H9 (cell line): ENCODE results near the gene YBX1. TPM values are rescaled to one million over a fixed set of nuclear protein-coding genes. Genes with fewer than 3 reads are reported as not detected.
A peak's percentile ranks its signal among the peaks of the same experiment; 100 is the strongest.

ENCODE experiments used
- DNase-seq: peaks from one replicate; pipeline ENCODE4 v3.0.0-alpha.2; 2017
- H2AFZ ChIP-seq: one replicate; pipeline ENCODE4 v1.6.1; 2013; ENCODE audit warnings: mild to moderate bottlenecking, low read length, control low read depth, moderate library complexity
- H2AK5ac ChIP-seq: 2 replicates; pipeline ENCODE4 v1.6.1; 2013; ENCODE audit warnings: low read length, control low read depth, mixed read lengths; ENCODE audit not compliant: insufficient read length
- H2BK120ac ChIP-seq: one replicate; pipeline ENCODE4 v1.6.1; 2013; ENCODE audit warnings: low read depth, mild to moderate bottlenecking, low read length, control low read depth, inconsistent platforms; ENCODE audit not compliant: poor library complexity, severe bottlenecking
- H2BK12ac ChIP-seq: 2 replicates; pipeline ENCODE4 v1.6.1; 2013; ENCODE audit warnings: low read length, control low read depth, mixed read lengths, low read depth; ENCODE audit not compliant: insufficient read length
- H2BK15ac ChIP-seq: 2 replicates; pipeline ENCODE4 v1.6.1; 2013; ENCODE audit warnings: low read depth, low read length, control low read depth
- H2BK20ac ChIP-seq: one replicate; pipeline ENCODE4 v1.6.1; 2013; ENCODE audit warnings: low read depth, mild to moderate bottlenecking, low read length, control low read depth, inconsistent platforms; ENCODE audit not compliant: poor library complexity, severe bottlenecking
- H2BK5ac ChIP-seq: 2 replicates; pipeline ENCODE4 v1.6.1; 2013; ENCODE audit warnings: low read length, control low read depth, mixed read lengths; ENCODE audit not compliant: insufficient read length
- H3K14ac ChIP-seq: 2 replicates; pipeline ENCODE4 v1.6.1; 2013; ENCODE audit warnings: low read length, control low read depth; ENCODE audit not compliant: insufficient read depth
- H3K18ac ChIP-seq: 2 replicates; pipeline ENCODE4 v1.6.1; 2013; ENCODE audit warnings: low read depth, mild to moderate bottlenecking, mixed read lengths, low read length, control low read depth; ENCODE audit not compliant: insufficient read length
- H3K23ac ChIP-seq: 2 replicates; pipeline ENCODE4 v1.6.1; 2013; ENCODE audit warnings: low read length, control low read depth, mixed read lengths, low read depth; ENCODE audit not compliant: insufficient read length
- H3K23me2 ChIP-seq: 2 replicates; pipeline ENCODE4 v1.6.1; 2013; ENCODE audit warnings: low read depth, mild to moderate bottlenecking, mixed read lengths, low read length, control low read depth; ENCODE audit not compliant: insufficient read length, poor library complexity, severe bottlenecking
- H3K27ac ChIP-seq: 2 replicates; pipeline ENCODE4 v1.5.1; 2013; ENCODE audit warnings: low read length, control low read depth, mixed read lengths, low read depth; ENCODE audit not compliant: insufficient read length
- H3K27me3 ChIP-seq: 2 replicates; pipeline ENCODE4 v1.6.1; 2013; ENCODE audit warnings: low read length, control low read depth, inconsistent platforms; ENCODE audit not compliant: insufficient read depth
- H3K4ac ChIP-seq: 2 replicates; pipeline ENCODE4 v1.6.1; 2013; ENCODE audit warnings: low read depth, mild to moderate bottlenecking, control low read depth, inconsistent platforms, low read length, moderate library complexity
- H3K4me1 ChIP-seq: 2 replicates; pipeline ENCODE4 v1.6.1; 2013; ENCODE audit warnings: low read length, control low read depth, inconsistent platforms; ENCODE audit not compliant: insufficient read depth
- H3K4me2 ChIP-seq: 2 replicates; pipeline ENCODE4 v1.6.1; 2013; ENCODE audit warnings: low read length, control low read depth, mixed read lengths; ENCODE audit not compliant: insufficient read length, insufficient read depth
- H3K56ac ChIP-seq: 2 replicates; pipeline ENCODE4 v1.6.1; 2013; ENCODE audit warnings: low read depth, mild to moderate bottlenecking, mixed read lengths, low read length, control low read depth; ENCODE audit not compliant: insufficient read length
- H3K79me1 ChIP-seq: 2 replicates; pipeline ENCODE4 v1.6.1; 2013; ENCODE audit warnings: low read depth, mild to moderate bottlenecking, moderate library complexity, low read length, control low read depth, inconsistent platforms; ENCODE audit not compliant: insufficient read depth, poor library complexity, severe bottlenecking
- H3K79me2 ChIP-seq: 2 replicates; pipeline ENCODE4 v1.6.1; 2013; ENCODE audit warnings: low read length, control low read depth, inconsistent platforms; ENCODE audit not compliant: insufficient read depth
- H3K9ac ChIP-seq: 2 replicates; pipeline ENCODE4 v1.6.1; 2013; ENCODE audit warnings: low read length, control low read depth, mixed read lengths; ENCODE audit not compliant: insufficient read length; ENCODE audit errors: extremely low read depth
- H3K9me3 ChIP-seq: one replicate; pipeline ENCODE4 v1.6.1; 2013; ENCODE audit warnings: low read depth, low read length, inconsistent platforms; ENCODE audit not compliant: control insufficient read depth
- H3T11ph ChIP-seq: one replicate; pipeline ENCODE4 v1.6.1; 2013; ENCODE audit warnings: mild to moderate bottlenecking, low read length, control low read depth, inconsistent platforms
- H4K20me1 ChIP-seq: one replicate; pipeline ENCODE4 v1.6.1; 2013; ENCODE audit not compliant: control insufficient read depth, insufficient read length, insufficient read depth
- H4K5ac ChIP-seq: 2 replicates; pipeline ENCODE4 v1.6.1; 2013; ENCODE audit warnings: low read depth, mild to moderate bottlenecking, mixed read lengths, low read length, control low read depth; ENCODE audit not compliant: insufficient read length
- H4K8ac ChIP-seq: replicated peaks from 2 replicates; pipeline ENCODE4 v1.6.1; 2013; ENCODE audit warnings: low read length, control low read depth, mixed read lengths, low read depth; ENCODE audit not compliant: insufficient read length
- H4K91ac ChIP-seq: 2 replicates; pipeline ENCODE4 v1.6.1; 2013; ENCODE audit warnings: low read depth, mild to moderate bottlenecking, moderate library complexity, mixed read lengths, low read length, control low read depth; ENCODE audit not compliant: insufficient read length
- H3K27ac Mint-ChIP-seq, 3 experiments: 2 replicates in 2 of 3; 3 replicates in 1 of 3; pipeline ENCODE4 v1.8.0; 2020 to 2021; ENCODE audit warnings: mixed read lengths in 3 of 3, mild to moderate bottlenecking in 1 of 3, moderate library complexity in 1 of 3
- H3K27me3 Mint-ChIP-seq: 2 replicates; pipeline ENCODE4 v1.8.0; 2021; ENCODE audit warnings: low read depth, mild to moderate bottlenecking, moderate library complexity, mixed read lengths
- H3K36me3 Mint-ChIP-seq, 3 experiments: 2 replicates in 2 of 3; 3 replicates in 1 of 3; pipeline ENCODE4 v1.8.0; 2020 to 2021; ENCODE audit warnings: low read depth in 3 of 3, mixed read lengths in 3 of 3; ENCODE audit not compliant: insufficient read depth in 1 of 3
- H3K4me1 Mint-ChIP-seq, 2 experiments: 2 replicates each; pipeline ENCODE4 v1.8.0; 2020; ENCODE audit warnings: mixed read lengths in 2 of 2
- H3K4me3 Mint-ChIP-seq, 2 experiments: 2 replicates in 1 of 2; 3 replicates in 1 of 2; pipeline ENCODE4 v1.8.0; 2020 to 2021; ENCODE audit warnings: mild to moderate bottlenecking in 2 of 2, mixed read lengths in 2 of 2, moderate library complexity in 1 of 2
- H3K9me3 Mint-ChIP-seq, 2 experiments: 2 replicates in 1 of 2; 3 replicates in 1 of 2; pipeline ENCODE4 v1.8.0; 2020; ENCODE audit warnings: mild to moderate bottlenecking in 2 of 2, mixed read lengths in 2 of 2, moderate library complexity in 1 of 2
- WGBS: extraction: QIAGEN DNeasy Blood & Tissue Kit; methylation state at CpG from one replicate; pipeline ENCODE4 v1.1.7; 2013; ENCODE audit warnings: missing lambda C conversion rate, low lambda C conversion rate, mixed read lengths; ENCODE audit not compliant: insufficient read length; ENCODE audit errors: extremely low coverage; 5-methylcytosine and 5-hydroxymethylcytosine counted together
- total RNA-seq: library from RNA; stranded (reverse); gene quantifications from 2 replicates; pipeline ENCODE4 v1.2.1, GENCODE V29; 2021
- TF ChIP-seq, protein P1 (sequence below): fragments of 200-600 bp; sonication (generic); conservative IDR thresholded peaks from 3 replicates; pipeline ENCODE4 v1.8.0; 2021; ENCODE audit warnings: antibody characterized with exemption, mild to moderate bottlenecking

Gene YBX1
- total RNA-seq, 1 experiment from 2014 or later: 1,019 TPM

GRCh38 chr1:42748461-42749410 lies 66.5 kb downstream of the YBX1 start:
- H3K4me3 Mint-ChIP-seq: no peak overlapping the region; a peak in 1 of 5 replicates
- peaks cover 44 to 69% (median 63%) of the 10 kb centered on the region in 3 experiments for H3K36me3 Mint-ChIP-seq

More at GRCh38 chr1:42748461-42749410, 66.5 kb downstream of the YBX1 start:
- no peaks in the 10 kb centered on the region for H3K4me1 ChIP-seq
- H3K23me2 ChIP-seq: no peaks in the 10 kb centered on the region
- H2AK5ac ChIP-seq: no peak overlapping the region
- Mint-ChIP-seq H3K9me3 (peaks cover 15 to 18% of the 10 kb centered on the region in 2 experiments), H3K27ac (peak overlapping the region in 1 of 3 experiments; percentile 49; a peak in 2 of 7 replicates), H3K27me3 (no peaks in the 10 kb centered on the region; the same call in 1 of the 2 replicates), H3K4me1 (peaks cover under 1 to 4% of the 10 kb centered on the region in 2 experiments; a peak in 3 of 4 replicates)
- no peak for DNase-seq
- TF ChIP-seq, protein P1, sequence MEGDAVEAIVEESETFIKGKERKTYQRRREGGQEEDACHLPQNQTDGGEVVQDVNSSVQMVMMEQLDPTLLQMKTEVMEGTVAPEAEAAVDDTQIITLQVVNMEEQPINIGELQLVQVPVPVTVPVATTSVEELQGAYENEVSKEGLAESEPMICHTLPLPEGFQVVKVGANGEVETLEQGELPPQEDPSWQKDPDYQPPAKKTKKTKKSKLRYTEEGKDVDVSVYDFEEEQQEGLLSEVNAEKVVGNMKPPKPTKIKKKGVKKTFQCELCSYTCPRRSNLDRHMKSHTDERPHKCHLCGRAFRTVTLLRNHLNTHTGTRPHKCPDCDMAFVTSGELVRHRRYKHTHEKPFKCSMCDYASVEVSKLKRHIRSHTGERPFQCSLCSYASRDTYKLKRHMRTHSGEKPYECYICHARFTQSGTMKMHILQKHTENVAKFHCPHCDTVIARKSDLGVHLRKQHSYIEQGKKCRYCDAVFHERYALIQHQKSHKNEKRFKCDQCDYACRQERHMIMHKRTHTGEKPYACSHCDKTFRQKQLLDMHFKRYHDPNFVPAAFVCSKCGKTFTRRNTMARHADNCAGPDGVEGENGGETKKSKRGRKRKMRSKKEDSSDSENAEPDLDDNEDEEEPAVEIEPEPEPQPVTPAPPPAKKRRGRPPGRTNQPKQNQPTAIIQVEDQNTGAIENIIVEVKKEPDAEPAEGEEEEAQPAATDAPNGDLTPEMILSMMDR: no peak
- H3K18ac ChIP-seq: no peak overlapping the region
- H2BK12ac ChIP-seq: no peak overlapping the region
- no peak overlapping the region for H3K14ac ChIP-seq
- no peak overlapping the region for H2BK15ac ChIP-seq
- no CpG with 5 or more reads among the region's 14 CpGs for WGBS
- H3K23ac ChIP-seq: no peak overlapping the region
- no peaks in the 10 kb centered on the region for H3K79me1 ChIP-seq
- H3K56ac ChIP-seq: no peak overlapping the region
- no peak overlapping the region for H4K91ac ChIP-seq
- no peak overlapping the region for H3K4me2 ChIP-seq
- no peaks in the 10 kb centered on the region for H3K79me2 ChIP-seq
- H3K27me3 ChIP-seq: no peaks in the 10 kb centered on the region
- H2BK5ac ChIP-seq: no peak overlapping the region
- H3K9me3 ChIP-seq: no peaks in the 10 kb centered on the region
- no peak overlapping the region for H2BK20ac ChIP-seq
- no peak overlapping the region for H2AFZ ChIP-seq
- no peak overlapping the region for H3K4ac ChIP-seq
- H3K9ac ChIP-seq: no peak overlapping the region
- no peaks in the 10 kb centered on the region for H4K20me1 ChIP-seq
- H3T11ph ChIP-seq: no peak overlapping the region
- no peak overlapping the region for H4K5ac ChIP-seq
- H2BK120ac ChIP-seq: no peak overlapping the region
- no peak overlapping the region for H3K27ac ChIP-seq
- H4K8ac ChIP-seq: no peak overlapping the region
